ENCODE results near the gene KRTAP13-3. TPM values are rescaled to one million over a fixed set of nuclear protein-coding genes. Genes with fewer than 3 reads are reported as not detected.

KRTAP13-3 gene
- total and polyA plus RNA-seq, 2 of the 8 experiments (the other 6 are each of a cell fraction or from before 2014, with no cell fraction given): not detected

DNA sequence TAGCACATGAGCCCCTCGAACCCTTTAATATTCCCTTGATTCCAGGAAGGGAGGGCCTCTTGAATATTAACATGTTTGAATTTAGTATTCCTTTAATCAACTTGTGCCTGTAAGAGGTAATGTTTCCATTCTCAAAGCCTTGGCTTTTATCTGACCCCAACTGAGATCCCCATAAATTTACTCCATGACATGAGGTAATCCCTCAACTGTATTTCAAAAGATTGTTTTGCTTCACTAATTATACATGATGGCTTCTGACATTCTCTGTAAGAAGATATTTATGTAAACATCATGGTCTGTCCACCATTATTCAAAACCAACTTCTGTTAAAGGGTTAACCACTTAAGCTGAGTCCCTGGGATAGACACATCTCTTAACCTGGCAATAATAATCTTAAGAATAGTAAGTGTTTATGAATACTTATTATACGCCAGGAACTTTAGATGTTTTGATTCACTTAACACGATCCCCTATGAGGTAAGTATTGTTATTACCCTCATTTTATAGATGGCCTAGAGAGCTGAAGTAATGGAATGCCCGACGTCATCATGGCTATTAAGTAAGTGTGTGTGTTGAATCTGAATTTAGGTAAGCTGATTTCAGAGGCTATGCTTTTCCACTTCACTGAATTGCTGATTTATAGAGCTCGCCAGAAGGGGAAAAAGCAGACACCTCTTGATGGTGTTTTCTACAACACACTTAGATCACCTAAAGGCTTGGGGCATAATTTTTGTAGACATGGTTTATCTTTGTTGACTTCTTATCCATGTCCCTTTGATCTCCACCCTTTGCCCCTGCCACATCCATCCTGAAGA is 43.4 kb upstream of the KRTAP13-3 start:
- POLR2A ChIA-PET (ENCODE audit: partially characterized antibody): no interaction called here
- H3K23me2 ChIP-seq (ENCODE audit: low read depth, low read length): no peaks in the 10 kb centered on the region
- H3K23ac ChIP-seq (ENCODE audit: insufficient read length): no peak overlapping the region
- H3K18ac ChIP-seq (ENCODE audit: extremely low read depth, low read length): no peak overlapping the region
- no peaks in the 10 kb centered on the region for H3K27me3 ChIP-seq (replicated peaks in 1 of 4; ENCODE audit: control insufficient read depth in 3 of 4, extremely low read depth in 1 of 4, insufficient read depth in 3 of 4, low read length in 3 of 4)
- no peaks in the 10 kb centered on the region for H3K4me1 ChIP-seq (replicated peaks in 1 of 4; ENCODE audit: control insufficient read depth in 3 of 4, insufficient read depth in 4 of 4, low read length in 3 of 4)
- no peak overlapping the region for H2AFZ ChIP-seq (ENCODE audit: low read length)
- no peak overlapping the region for H3K4me2 ChIP-seq (ENCODE audit: insufficient read depth in 1 of 2, low read depth in 2 of 2, low read length in 2 of 2)
- no peak overlapping the region for H4K5ac ChIP-seq (ENCODE audit: insufficient read length, low read depth, low read length)
- H3K79me1 ChIP-seq (ENCODE audit: low read depth, low read length): no peaks in the 10 kb centered on the region
- FAIRE-seq (no peak), DNase-seq (ENCODE audit: low read depth in 1 of 2, low spot score in 2 of 2) (no peak)
- H3K9ac ChIP-seq (replicated peaks in 1 of 4; ENCODE audit: extremely low read depth in 1 of 4, low read depth in 3 of 4, low read length in 3 of 4): no peak overlapping the region
- no peaks in the 10 kb centered on the region for H3K9me3 ChIP-seq (ENCODE audit: insufficient read depth in 2 of 2, low read depth in 1 of 2, low read length in 1 of 2)
- no peaks in the 10 kb centered on the region for H4K20me1 ChIP-seq (replicated peaks in 1 of 2; ENCODE audit: control insufficient read depth in 1 of 2, insufficient read depth in 2 of 2, low read length in 2 of 2)
- H3K36me3 ChIP-seq (ENCODE audit: control insufficient read depth in 2 of 4, insufficient read depth in 4 of 4, low read length in 3 of 4): no peaks in the 10 kb centered on the region
- CTCF ChIA-PET (ENCODE audit: partially characterized antibody): interaction anchor here (0.7 to 1.3 kb wide), 3 partner anchors 28 to 128 kb away, joined by 3 to 4 read pairs (median 3); no protein-coding TSS in a partner anchor
- no peak overlapping the region for H4K8ac ChIP-seq (ENCODE audit: extremely low read depth, insufficient read depth, low read length)
- H4K91ac ChIP-seq (replicated peaks; ENCODE audit: insufficient read length, low read length): no peak overlapping the region
- no peak overlapping the region for H2BK15ac ChIP-seq (ENCODE audit: low read length)
- no peak overlapping the region for H3K14ac ChIP-seq (ENCODE audit: insufficient read length)
- no peak overlapping the region for H2AK5ac ChIP-seq (ENCODE audit: low read depth, low read length)
- no peak overlapping the region for H3K4ac ChIP-seq (replicated peaks; ENCODE audit: insufficient read length, low read depth, low read length)
- H3K4me3 ChIP-seq (ENCODE audit: extremely low read depth in 1 of 4, insufficient read depth in 2 of 4, low read depth in 3 of 4, low read length in 4 of 4): no peak overlapping the region
- H2BK120ac ChIP-seq (replicated peaks; ENCODE audit: low read depth, low read length): no peak overlapping the region
- no peak overlapping the region for H2BK5ac ChIP-seq (ENCODE audit: low read depth, low read length)
- no peak overlapping the region for H3K56ac ChIP-seq (replicated peaks; ENCODE audit: insufficient read length, low read depth, low read length)
- no peak overlapping the region for H3K27ac ChIP-seq (ENCODE audit: low read depth, low read length)
- 86% methylated on average over 6 of the region's 6 CpGs; no CpG with 5 or more reads in 1 of the 2 experiments for WGBS, 2 experiments (ENCODE audit: extremely low coverage in 1 of 2, insufficient coverage in 1 of 2, insufficient read length in 1 of 2, insufficient replicate concordance in 2 of 2, low coverage in 1 of 2, low lambda C conversion rate in 2 of 2, missing lambda C conversion rate in 1 of 2)
- no peak overlapping the region for H2BK12ac ChIP-seq (ENCODE audit: low read depth, low read length)
- H3K79me2 ChIP-seq (ENCODE audit: control insufficient read depth in 1 of 2, insufficient read depth in 2 of 2, low read length in 2 of 2): no peaks in the 10 kb centered on the region
- no peak overlapping the region for H2BK20ac ChIP-seq (ENCODE audit: low read length)
- no peak for TF ChIP-seq ZNF274 (IDR thresholded peaks at IDR 0.05; ENCODE audit: borderline replicate concordance, extremely low read depth, low read length)
